ENCODE measurements around the gene LRRC27.
A peak's percentile ranks its signal among the peaks of the same experiment; 100 is the strongest.

GRCh38 chr10:132331601-132332432 lies at the start of gene LRRC27:
- TF ChIP-seq CTCF (IDR thresholded peaks at IDR 0.05) (peak in 1 of 4 experiments; percentile 13), POLR2A (IDR thresholded peaks at IDR 0.05) (peak in 1 of 2 donors; percentile 54)
